GM21825 (cell line): ENCODE measurements around the gene AGBL1.

ENCODE experiments used
- ATAC-seq: cut with Tn5 transposase; IDR thresholded peaks from one replicate; pipeline ENCODE4 v1.9.1; 2021; ENCODE audit warnings: mild to moderate bottlenecking, moderate library complexity; ENCODE audit not compliant: unreplicated experiment

Gene AGBL1

GRCh38 chr15:86903642-86904421 is 824.2 kb downstream of the AGBL1 start:
- no peak for ATAC-seq

GRCh38 chr15:86905625-86906256 is 826.1 kb downstream of the AGBL1 start:
- no peak for ATAC-seq

GRCh38 chr15:86906376-86906775 is 826.7 kb downstream of the AGBL1 start:
- no peak for ATAC-seq

- no peak for ATAC-seq
Measured at GRCh38 chr15:86911022-86911421, 831.4 kb downstream of the AGBL1 start.

- no peak for ATAC-seq
Measured at GRCh38 chr15:86912661-86913060, 833.0 kb downstream of the AGBL1 start.

GRCh38 chr15:86915811-86916331 is 836.2 kb downstream of the AGBL1 start:
- ATAC-seq: no peak

GRCh38 chr15:86916671-86917360 is 837.1 kb downstream of the AGBL1 start:
- no peak for ATAC-seq

GRCh38 chr15:86917361-86917671 is 837.6 kb downstream of the AGBL1 start:
- no peak for ATAC-seq

GRCh38 chr15:86919581-86919980 is 839.9 kb downstream of the AGBL1 start:
- no peak for ATAC-seq

- ATAC-seq: no peak
Measured at GRCh38 chr15:86929461-86929860, 849.8 kb downstream of the AGBL1 start.

- ATAC-seq: no peak
Measured at GRCh38 chr15:86932456-86932855, 852.8 kb downstream of the AGBL1 start.

GRCh38 chr15:86935841-86936240 is 856.2 kb downstream of the AGBL1 start:
- no peak for ATAC-seq

- ATAC-seq: no peak
Measured at GRCh38 chr15:86942285-86942684, 862.6 kb downstream of the AGBL1 start.

GRCh38 chr15:86948719-86949118 is 869.0 kb downstream of the AGBL1 start:
- ATAC-seq: no peak

- no peak for ATAC-seq
Measured at GRCh38 chr15:86959254-86959653, 879.6 kb downstream of the AGBL1 start.

- ATAC-seq: no peak
Measured at GRCh38 chr15:86961669-86962068, 882.0 kb downstream of the AGBL1 start.

- ATAC-seq: no peak
Measured at GRCh38 chr15:86964271-86964670, 884.6 kb downstream of the AGBL1 start.

GRCh38 chr15:86968244-86968643 is 888.6 kb downstream of the AGBL1 start:
- ATAC-seq: no peak

GRCh38 chr15:86969364-86969763 is 889.7 kb downstream of the AGBL1 start:
- no peak for ATAC-seq

GRCh38 chr15:86973284-86973844 is 893.7 kb downstream of the AGBL1 start:
- ATAC-seq: no peak

- no peak for ATAC-seq
Measured at GRCh38 chr15:86988033-86988432, 908.4 kb downstream of the AGBL1 start.

- ATAC-seq: no peak
Measured at GRCh38 chr15:87021751-87022150, 942.1 kb downstream of the AGBL1 start.
